Epithelial cell of proximal tubule (primary cell): ENCODE data around the gene TMEM185B. TPM values are rescaled to one million over a fixed set of nuclear protein-coding genes. Genes with fewer than 3 reads are reported as not detected.

Experiments
- DNase-seq: peaks from one replicate; pipeline ENCODE4 v3.0.0-alpha.2; 2011; ENCODE audit warnings: low read depth
- H3K4me3 ChIP-seq: 2 replicates; pipeline ENCODE4 v1.5.1; 2011; ENCODE audit warnings: low read depth, mild to moderate bottlenecking, low read length
- CTCF ChIP-seq: conservative IDR thresholded peaks from 2 replicates; pipeline ENCODE4 v1.5.1; 2012; ENCODE audit warnings: low read depth, mild to moderate bottlenecking, low read length
- total RNA-seq: library from RNA; depleted of rRNA; stranded (reverse); fragments of >200 nt; gene quantifications from 2 replicates; pipeline ENCODE4 v1.2.3, GENCODE V29; 2015

Gene TMEM185B
- total RNA-seq, 1 donor from 2014 or later = 32.6 TPM

- no peak for DNase-seq
- no peak for TF ChIP-seq CTCF
- H3K4me3 ChIP-seq = no peak overlapping the region
Observed at GRCh38 chr2:120220756-120221155, 2.4 kb downstream of the TMEM185B start.

- no peak for TF ChIP-seq CTCF
- no peak overlapping the region for H3K4me3 ChIP-seq
- no peak for DNase-seq
Observed at GRCh38 chr2:120219766-120220165, 3.4 kb downstream of the TMEM185B start.

- no peak for DNase-seq
- TF ChIP-seq CTCF = no peak
- no peak overlapping the region for H3K4me3 ChIP-seq
Observed at GRCh38 chr2:120219291-120219690, 3.9 kb downstream of the TMEM185B start.

GRCh38 chr2:120218181-120218580 is 5.0 kb downstream of the TMEM185B start:
- no peak for TF ChIP-seq CTCF
- DNase-seq = no peak
- H3K4me3 ChIP-seq = no peak overlapping the region

GRCh38 chr2:120210270-120210693 is 12.9 kb downstream of the TMEM185B start:
- no peak for DNase-seq
- TF ChIP-seq CTCF = no peak
- H3K4me3 ChIP-seq = no peak overlapping the region

GRCh38 chr2:120209427-120210269 is 13.6 kb downstream of the TMEM185B start:
- no peak for TF ChIP-seq CTCF
- no peak overlapping the region for H3K4me3 ChIP-seq
- DNase-seq = no peak
